ENCODE results near the gene ITGB2. TPM values are rescaled to one million over a fixed set of nuclear protein-coding genes. Genes with fewer than 3 reads are reported as not detected.

Gene ITGB2
- total RNA-seq, 2 donors from 2014 or later = 1.6 to 2.3 TPM

GRCh38 chr21:44925378-44925755 is 4.7 kb upstream of the ITGB2 start:
- whole genome bisulfite sequencing, 2 experiments (ENCODE audit: insufficient coverage in 1 of 2, insufficient read length in 1 of 2) = 71 to 95% methylated on average over 1 of the region's 1 CpG
- no peak overlapping the region for H3K4me3 Mint-ChIP-seq

GRCh38 chr21:44924606-44925377 is 4.1 kb upstream of the ITGB2 start:
- TF ChIP-seq CTCF (conservative IDR thresholded peaks at IDR 0.05) = no peak
- Histone ChIP-seq H3K9ac (ENCODE audit: extremely low read depth, low read length, poor library complexity, severe bottlenecking) (no peak overlapping the region), H3K9me3 (ENCODE audit: control insufficient read depth, low read length) (no peaks in the 10 kb centered on the region), H3K4me3 (ENCODE audit: low read length) (no peak overlapping the region), H3K36me3 (ENCODE audit: control insufficient read depth, insufficient read depth, low read length) (no peaks in the 10 kb centered on the region), H3K4me1 (ENCODE audit: control insufficient read depth, insufficient read depth, low read length) (peaks cover 5% of the 10 kb centered on the region), H3K27ac (ENCODE audit: low read depth, low read length) (no peak overlapping the region), H3K27me3 (ENCODE audit: control insufficient read depth, insufficient read depth, low read length, poor library complexity, severe bottlenecking) (peaks cover 16% of the 10 kb centered on the region)
- Mint-ChIP-seq H3K4me3 (no peak overlapping the region), H3K4me1 (peaks cover 20% of the 10 kb centered on the region), H3K27me3 (ENCODE audit: insufficient read depth) (peaks cover 32% of the 10 kb centered on the region), H3K9me3 (no peaks in the 10 kb centered on the region), H3K36me3 (ENCODE audit: low read depth) (no peaks in the 10 kb centered on the region), H3K27ac (no peak overlapping the region)
- WGBS, 2 experiments (ENCODE audit: insufficient coverage in 1 of 2, insufficient read length in 1 of 2) = 91 to 96% methylated on average over 4 to 10 of the region's 10 CpGs
- DNase-seq = peak; percentile 17

More at GRCh38 chr21:44925378-44925755, 4.7 kb upstream of the ITGB2 start:
- H3K27me3 Mint-ChIP-seq (ENCODE audit: insufficient read depth) = peaks cover 33% of the 10 kb centered on the region
- no peak overlapping the region for H3K27ac Mint-ChIP-seq
- H3K4me3 ChIP-seq (ENCODE audit: low read length) = no peak overlapping the region
- H3K36me3 Mint-ChIP-seq (ENCODE audit: low read depth) = no peaks in the 10 kb centered on the region
- peaks cover 22% of the 10 kb centered on the region for H3K4me1 Mint-ChIP-seq
- H3K4me1 ChIP-seq (ENCODE audit: control insufficient read depth, insufficient read depth, low read length) = peaks cover 5% of the 10 kb centered on the region
- no peaks in the 10 kb centered on the region for H3K9me3 ChIP-seq (ENCODE audit: control insufficient read depth, low read length)
- H3K36me3 ChIP-seq (ENCODE audit: control insufficient read depth, insufficient read depth, low read length) = no peaks in the 10 kb centered on the region
- H3K9ac ChIP-seq (ENCODE audit: extremely low read depth, low read length, poor library complexity, severe bottlenecking) = no peak overlapping the region
- H3K9me3 Mint-ChIP-seq = no peaks in the 10 kb centered on the region
- no peak for DNase-seq
- no peak overlapping the region for H3K27ac ChIP-seq (ENCODE audit: low read depth, low read length)
- TF ChIP-seq CTCF (conservative IDR thresholded peaks at IDR 0.05) = no peak
- peaks cover 17% of the 10 kb centered on the region for H3K27me3 ChIP-seq (ENCODE audit: control insufficient read depth, insufficient read depth, low read length, poor library complexity, severe bottlenecking)

- Histone ChIP-seq H3K4me3 (ENCODE audit: low read length) (no peak overlapping the region), H3K36me3 (ENCODE audit: control insufficient read depth, insufficient read depth, low read length) (no peaks in the 10 kb centered on the region), H3K27me3 (ENCODE audit: control insufficient read depth, insufficient read depth, low read length, poor library complexity, severe bottlenecking) (peaks cover 14% of the 10 kb centered on the region), H3K4me1 (ENCODE audit: control insufficient read depth, insufficient read depth, low read length) (peaks cover 5% of the 10 kb centered on the region), H3K9me3 (ENCODE audit: control insufficient read depth, low read length) (no peaks in the 10 kb centered on the region), H3K27ac (ENCODE audit: low read depth, low read length) (no peak overlapping the region), H3K9ac (ENCODE audit: extremely low read depth, low read length, poor library complexity, severe bottlenecking) (no peak overlapping the region)
- 86 to 92% methylated on average over 8 to 10 of the region's 10 CpGs for WGBS, 2 experiments (ENCODE audit: insufficient coverage in 1 of 2, insufficient read length in 1 of 2)
- Mint-ChIP-seq H3K9me3 (no peaks in the 10 kb centered on the region), H3K27ac (no peak overlapping the region), H3K36me3 (ENCODE audit: low read depth) (no peaks in the 10 kb centered on the region), H3K4me3 (no peak overlapping the region), H3K4me1 (peaks cover 17% of the 10 kb centered on the region), H3K27me3 (ENCODE audit: insufficient read depth) (peaks cover 30% of the 10 kb centered on the region)
- no peak for TF ChIP-seq CTCF (conservative IDR thresholded peaks at IDR 0.05)
- no peak for DNase-seq
Observed at GRCh38 chr21:44923480-44924084, 2.9 kb upstream of the ITGB2 start.
